D721Med (cell line): Measurements from ENCODE around the gene CHRND.

ENCODE experiments used
- DNase-seq: peaks from one replicate; pipeline ENCODE4 v3.0.0; 2011; ENCODE audit warnings: low spot score; ENCODE audit not compliant: insufficient read length
- FAIRE-seq: peaks from 2 replicates; lab custom pipeline; 2011; peaks lifted over from hg19 to GRCh38; lab: Jason Lieb, UNC
- TF ChIP-seq, protein P1 (sequence below): IDR thresholded peaks from 2 replicates; pipeline ENCODE4 v1.5.1; 2012; ENCODE audit warnings: mild to moderate bottlenecking, control low read depth; ENCODE audit not compliant: insufficient read depth; ENCODE audit errors: missing control alignments

CHRND gene

GRCh38 chr2:232512602-232513001 lies 13.4 kb upstream of the CHRND start:
- DNase-seq (peak; percentile 83), FAIRE-seq (no peak)
- TF ChIP-seq, protein P1, sequence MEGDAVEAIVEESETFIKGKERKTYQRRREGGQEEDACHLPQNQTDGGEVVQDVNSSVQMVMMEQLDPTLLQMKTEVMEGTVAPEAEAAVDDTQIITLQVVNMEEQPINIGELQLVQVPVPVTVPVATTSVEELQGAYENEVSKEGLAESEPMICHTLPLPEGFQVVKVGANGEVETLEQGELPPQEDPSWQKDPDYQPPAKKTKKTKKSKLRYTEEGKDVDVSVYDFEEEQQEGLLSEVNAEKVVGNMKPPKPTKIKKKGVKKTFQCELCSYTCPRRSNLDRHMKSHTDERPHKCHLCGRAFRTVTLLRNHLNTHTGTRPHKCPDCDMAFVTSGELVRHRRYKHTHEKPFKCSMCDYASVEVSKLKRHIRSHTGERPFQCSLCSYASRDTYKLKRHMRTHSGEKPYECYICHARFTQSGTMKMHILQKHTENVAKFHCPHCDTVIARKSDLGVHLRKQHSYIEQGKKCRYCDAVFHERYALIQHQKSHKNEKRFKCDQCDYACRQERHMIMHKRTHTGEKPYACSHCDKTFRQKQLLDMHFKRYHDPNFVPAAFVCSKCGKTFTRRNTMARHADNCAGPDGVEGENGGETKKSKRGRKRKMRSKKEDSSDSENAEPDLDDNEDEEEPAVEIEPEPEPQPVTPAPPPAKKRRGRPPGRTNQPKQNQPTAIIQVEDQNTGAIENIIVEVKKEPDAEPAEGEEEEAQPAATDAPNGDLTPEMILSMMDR = no peak

DNA sequence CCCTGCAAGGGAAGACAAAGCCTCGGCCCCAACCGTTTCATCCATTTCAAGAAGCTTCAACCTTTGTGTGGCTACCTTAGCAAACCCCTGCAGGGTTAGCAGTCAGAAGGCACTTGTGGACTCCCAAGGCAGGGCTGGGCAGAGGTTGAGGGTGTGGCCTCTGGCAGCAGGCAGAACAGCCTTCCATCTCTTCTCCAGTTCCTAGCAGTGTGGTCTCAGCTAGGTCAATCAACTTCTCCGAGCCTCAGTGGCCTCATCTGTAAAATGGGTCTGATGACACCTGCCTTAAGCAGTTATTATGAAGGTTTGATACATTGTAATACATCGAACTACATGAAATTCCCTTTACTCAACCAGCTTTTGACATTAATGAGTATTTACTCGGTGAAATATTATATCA lies 12.6 kb upstream of the CHRND start:
- DNase-seq (no peak), FAIRE-seq (no peak)
- TF ChIP-seq, protein P1 = no peak

- FAIRE-seq (no peak), DNase-seq (no peak)
- TF ChIP-seq, protein P1 = no peak
Measured at GRCh38 chr2:232515639-232516038, 10.3 kb upstream of the CHRND start.

- no peak for FAIRE-seq
- TF ChIP-seq, protein P1 = no peak
Measured at GRCh38 chr2:232516551-232516950, 9.4 kb upstream of the CHRND start.

GRCh38 chr2:232518844-232519243 lies 7.1 kb upstream of the CHRND start:
- TF ChIP-seq, protein P1 = no peak
- no peak for FAIRE-seq
- no peak for DNase-seq

More at GRCh38 chr2:232516551-232516950, 9.4 kb upstream of the CHRND start:
- no peak for DNase-seq

GRCh38 chr2:232519581-232520438 lies 6.2 kb upstream of the CHRND start, which contains the start of gene PRSS56:
PRSS56 (plus strand) TSS chr2:232520388; CDS start chr2:232520599, 211 bp downstream.
- DNase-seq = no peak
- TF ChIP-seq, protein P1 = no peak
- FAIRE-seq = no peak

GRCh38 chr2:232520489-232520888 lies 5.5 kb upstream of the CHRND start:
- TF ChIP-seq, protein P1 = no peak
- no peak for FAIRE-seq
- no peak for DNase-seq
